IPS-20b (cell line): Measurements from ENCODE around the gene RPL28.

Experiments
- H3K27ac ChIP-seq: one replicate; pipeline ENCODE4 v1.5.1; 2013; ENCODE audit warnings: low read length
- H3K27me3 ChIP-seq: 2 replicates; pipeline ENCODE4 v1.6.1; 2013; ENCODE audit warnings: mild to moderate bottlenecking, low read length, inconsistent platforms; ENCODE audit not compliant: insufficient read depth
- H3K36me3 ChIP-seq: 2 replicates; pipeline ENCODE4 v1.6.1; 2013; ENCODE audit warnings: low read depth, mild to moderate bottlenecking, inconsistent platforms, low read length, moderate library complexity; ENCODE audit not compliant: insufficient read depth
- H3K4me1 ChIP-seq: 2 replicates; pipeline ENCODE4 v1.6.1; 2013; ENCODE audit warnings: mild to moderate bottlenecking, control low read depth, inconsistent platforms, low read length, moderate library complexity; ENCODE audit not compliant: insufficient read depth
- H3K4me3 ChIP-seq: 2 replicates; pipeline ENCODE4 v1.5.1; 2013; ENCODE audit warnings: mild to moderate bottlenecking, low read length, inconsistent platforms
- H3K9ac ChIP-seq: 2 replicates; pipeline ENCODE4 v1.6.1; 2013; ENCODE audit warnings: low read depth, mild to moderate bottlenecking, inconsistent platforms, low read length, moderate library complexity
- H3K9me3 ChIP-seq: 2 replicates; pipeline ENCODE4 v1.6.1; 2013; ENCODE audit warnings: mild to moderate bottlenecking, low read depth, low read length, inconsistent platforms; ENCODE audit not compliant: insufficient read depth

RPL28 gene

GRCh38 chr19:55368701-55369563 lies 16.8 kb upstream of the RPL28 start:
- Histone ChIP-seq H3K36me3 (no peaks in the 10 kb centered on the region), H3K9me3 (no peaks in the 10 kb centered on the region), H3K27me3 (peaks cover 74% of the 10 kb centered on the region), H3K27ac (no peak overlapping the region), H3K4me1 (peaks cover 10% of the 10 kb centered on the region), H3K9ac (no peak overlapping the region), H3K4me3 (peak overlapping the region; percentile 38; the same call in 1 of the 2 replicates)

DNA sequence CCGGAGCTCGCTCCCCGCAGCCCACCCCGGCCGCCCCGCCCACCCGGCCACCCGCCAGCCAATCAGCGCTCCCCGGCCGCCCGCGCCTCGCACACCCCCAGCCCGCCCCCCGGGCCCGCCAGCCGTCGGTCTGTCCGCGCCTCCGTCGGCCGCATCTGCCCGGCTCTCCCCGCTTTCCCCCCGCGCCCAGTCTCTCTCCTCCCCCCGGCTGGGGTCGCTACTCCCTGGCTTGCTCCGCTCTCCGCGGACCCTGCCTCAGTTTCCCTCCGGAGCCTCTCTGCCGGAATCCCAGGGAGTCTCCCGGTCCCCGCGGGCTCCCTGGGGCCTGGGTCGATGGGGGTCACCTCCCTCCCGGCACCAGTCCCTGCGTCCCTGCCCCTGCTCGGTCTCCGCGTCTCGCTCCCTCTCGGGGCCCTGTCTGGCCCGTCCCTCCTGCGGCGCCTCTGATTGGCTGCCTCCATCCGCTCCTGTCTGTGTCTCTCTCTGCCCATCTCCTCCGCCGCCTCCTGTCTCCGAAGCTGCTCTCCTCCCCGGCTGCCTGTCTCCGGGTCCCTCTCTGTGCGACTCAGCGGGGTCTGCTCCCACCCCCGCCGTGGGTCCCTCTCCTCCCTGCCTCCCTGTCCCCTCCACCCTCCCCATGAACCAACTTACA lies 16.0 kb upstream of the RPL28 start:
- peaks cover 73% of the 10 kb centered on the region for H3K27me3 ChIP-seq
- peak overlapping the region; percentile 68; the same call in 1 of the 2 replicates for H3K4me3 ChIP-seq
- no peak overlapping the region for H3K27ac ChIP-seq
- H3K9me3 ChIP-seq = no peaks in the 10 kb centered on the region
- H3K4me1 ChIP-seq = peaks cover 12% of the 10 kb centered on the region
- H3K36me3 ChIP-seq = no peaks in the 10 kb centered on the region
- no peak overlapping the region for H3K9ac ChIP-seq

GRCh38 chr19:55370305-55370988 lies 15.3 kb upstream of the RPL28 start, which contains the start of gene IL11:
IL11 (minus strand) TSS chr19:55370463; CDS start chr19:55370310, 153 bp downstream.
- Histone ChIP-seq H3K4me3 (peak within 1 kb of the TSS; percentile 68; the same call in 1 of the 2 replicates), H3K27me3 (peaks cover 76% of the 10 kb centered on the region), H3K36me3 (no peaks in the 10 kb centered on the region), H3K4me1 (peaks cover 12% of the 10 kb centered on the region), H3K27ac (no peak within 1 kb of the TSS), H3K9me3 (no peaks in the 10 kb centered on the region), H3K9ac (no peak within 1 kb of the TSS)

GRCh38 chr19:55372316-55373081 lies 13.2 kb upstream of the RPL28 start:
- H3K36me3 ChIP-seq = no peaks in the 10 kb centered on the region
- peaks cover 24% of the 10 kb centered on the region for H3K4me1 ChIP-seq
- H3K27me3 ChIP-seq = peaks cover 91% of the 10 kb centered on the region
- no peak overlapping the region for H3K4me3 ChIP-seq
- no peaks in the 10 kb centered on the region for H3K9me3 ChIP-seq
- H3K9ac ChIP-seq = no peak overlapping the region
- H3K27ac ChIP-seq = no peak overlapping the region

- H3K27me3 ChIP-seq = peaks cover 91% of the 10 kb centered on the region
- H3K4me1 ChIP-seq = peaks cover 24% of the 10 kb centered on the region
- H3K9ac ChIP-seq = no peak overlapping the region
- no peaks in the 10 kb centered on the region for H3K36me3 ChIP-seq
- no peak overlapping the region for H3K27ac ChIP-seq
- H3K9me3 ChIP-seq = no peaks in the 10 kb centered on the region
- no peak overlapping the region; the same call in 1 of the 2 replicates for H3K4me3 ChIP-seq
Measured at GRCh38 chr19:55373306-55373992, 12.3 kb upstream of the RPL28 start.

- Histone ChIP-seq H3K36me3 (no peaks in the 10 kb centered on the region), H3K9ac (no peak overlapping the region), H3K9me3 (no peaks in the 10 kb centered on the region), H3K27me3 (peaks cover 91% of the 10 kb centered on the region), H3K4me3 (no peak overlapping the region; the same call in 1 of the 2 replicates), H3K27ac (no peak overlapping the region), H3K4me1 (peaks cover 24% of the 10 kb centered on the region)
Measured at GRCh38 chr19:55373993-55374757, 11.6 kb upstream of the RPL28 start.

DNA sequence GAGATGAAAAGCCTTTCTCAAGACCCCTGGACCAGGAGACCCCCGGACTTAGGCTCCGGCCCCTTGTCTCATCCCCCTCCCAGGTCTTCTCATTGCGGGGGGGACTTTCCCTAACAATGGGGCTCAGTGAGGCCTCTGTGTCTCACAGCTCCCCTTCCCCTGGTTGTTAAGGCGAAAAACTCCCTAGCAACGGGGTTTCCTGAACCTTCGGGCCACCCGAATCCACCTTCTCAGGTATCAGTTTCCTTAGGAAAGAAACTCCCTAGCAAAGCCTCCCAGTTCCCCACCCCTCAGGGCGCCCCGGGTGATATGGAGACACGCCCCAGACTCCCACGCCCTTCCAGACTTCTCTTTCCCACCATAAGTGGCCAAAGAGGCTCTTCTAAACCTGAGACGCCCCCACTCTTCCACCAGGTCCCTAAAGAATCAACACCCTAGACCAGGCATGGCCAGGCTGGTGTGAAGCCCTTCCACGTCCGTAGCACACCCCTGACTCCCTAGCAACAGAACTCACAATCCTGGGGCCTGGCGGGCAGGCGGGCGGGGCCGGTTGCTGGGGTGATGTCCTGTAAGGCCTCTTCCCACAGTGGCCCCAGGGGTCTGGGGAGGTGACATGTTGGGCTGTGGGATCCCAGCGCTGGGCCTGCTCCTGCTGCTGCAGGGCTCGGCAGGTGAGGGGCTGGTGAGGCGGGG lies 9.3 kb upstream of the RPL28 start, which contains the start of gene TMEM190:
Gene TMEM190, plus strand, starts transcription at position 586 of the 693 bp plus-strand sequence. Its CDS starts 28 bp downstream, at position 614.
- H3K4me3 ChIP-seq = peak within 1 kb of the TSS; percentile 60
- no peak within 1 kb of the TSS for H3K27ac ChIP-seq
- H3K9ac ChIP-seq = peak within 1 kb of the TSS; percentile 37; the same call in 1 of the 2 replicates
- H3K27me3 ChIP-seq = peaks cover 82% of the 10 kb centered on the region
- no peaks in the 10 kb centered on the region for H3K9me3 ChIP-seq
- no peaks in the 10 kb centered on the region for H3K36me3 ChIP-seq
- H3K4me1 ChIP-seq = peaks cover 20% of the 10 kb centered on the region

GRCh38 chr19:55377356-55378131 lies 8.2 kb upstream of the RPL28 start:
- peaks cover 20% of the 10 kb centered on the region for H3K4me1 ChIP-seq
- peak overlapping the region; percentile 37; the same call in 1 of the 2 replicates for H3K9ac ChIP-seq
- peak overlapping the region; percentile 60 for H3K4me3 ChIP-seq

DNA sequence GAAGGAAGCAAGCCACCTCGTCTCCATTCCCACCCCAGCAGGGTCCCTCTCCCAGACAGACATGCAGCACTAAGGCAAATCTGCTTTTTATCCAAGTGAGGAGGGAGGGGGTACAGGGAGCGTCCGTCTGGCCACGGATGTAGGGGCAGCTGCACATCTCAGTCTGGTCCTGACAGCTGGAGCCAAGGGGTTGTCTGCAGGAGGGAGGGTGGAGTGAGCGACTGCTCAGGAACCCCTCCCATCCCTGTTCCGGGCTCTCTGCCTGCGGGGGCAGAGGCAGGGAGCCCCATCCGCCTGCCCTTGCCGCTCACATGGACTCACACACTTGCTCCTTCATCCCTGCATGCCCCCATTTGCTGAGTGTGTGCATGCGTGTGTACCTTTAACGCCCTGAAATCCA lies 6.6 kb upstream of the RPL28 start:
- no peak overlapping the region for H3K9ac ChIP-seq
- peaks cover 13% of the 10 kb centered on the region; the same call in 1 of the 2 replicates for H3K4me1 ChIP-seq
- no peak overlapping the region for H3K27ac ChIP-seq

More at GRCh38 chr19:55377356-55378131, 8.2 kb upstream of the RPL28 start:
- Histone ChIP-seq H3K36me3 (no peaks in the 10 kb centered on the region), H3K9me3 (no peaks in the 10 kb centered on the region), H3K27ac (no peak overlapping the region), H3K27me3 (peaks cover 82% of the 10 kb centered on the region)

More for the DNA sequence above, 6.6 kb upstream of the RPL28 start:
- Histone ChIP-seq H3K4me3 (no peak overlapping the region), H3K9me3 (no peaks in the 10 kb centered on the region), H3K27me3 (peaks cover 75% of the 10 kb centered on the region), H3K36me3 (no peaks in the 10 kb centered on the region)
